Measurements from ENCODE around the gene P2RY8.

Gene P2RY8

GRCh38 chrX:1518512-1518911 lies 18.5 kb downstream of the P2RY8 start:
- POLR2A ChIA-PET: no interaction called here
- DNase-seq (ENCODE audit: extremely low spot score): no peak
- CTCF ChIA-PET: no interaction called here
- TF ChIP-seq SP1 (IDR thresholded peaks at IDR 0.05): no peak
- TF ChIP-seq FOXM1 (IDR thresholded peaks at IDR 0.05; ENCODE audit: borderline replicate concordance): no peak
- TF ChIP-seq TARDBP (IDR thresholded peaks at IDR 0.05): no peak
- no peak for TF ChIP-seq BHLHE40 (IDR thresholded peaks at IDR 0.05; ENCODE audit: borderline replicate concordance)
- no peak for TF ChIP-seq ELF4 (IDR thresholded peaks at IDR 0.05)
- TF ChIP-seq FOXA1 (IDR thresholded peaks at IDR 0.05): no peak
- no peak for TF ChIP-seq ARNT (IDR thresholded peaks at IDR 0.05)
- no peak for TF ChIP-seq PKNOX1 (IDR thresholded peaks at IDR 0.05)
- no peak for TF ChIP-seq HDGF (IDR thresholded peaks at IDR 0.05; ENCODE audit: borderline replicate concordance)
- TF ChIP-seq L3MBTL2 (conservative IDR thresholded peaks at IDR 0.05): no peak
- TF ChIP-seq SUZ12 (IDR thresholded peaks at IDR 0.05): no peak
- no peak for TF ChIP-seq CTBP1 (IDR thresholded peaks at IDR 0.05; ENCODE audit: borderline replicate concordance)

DNA sequence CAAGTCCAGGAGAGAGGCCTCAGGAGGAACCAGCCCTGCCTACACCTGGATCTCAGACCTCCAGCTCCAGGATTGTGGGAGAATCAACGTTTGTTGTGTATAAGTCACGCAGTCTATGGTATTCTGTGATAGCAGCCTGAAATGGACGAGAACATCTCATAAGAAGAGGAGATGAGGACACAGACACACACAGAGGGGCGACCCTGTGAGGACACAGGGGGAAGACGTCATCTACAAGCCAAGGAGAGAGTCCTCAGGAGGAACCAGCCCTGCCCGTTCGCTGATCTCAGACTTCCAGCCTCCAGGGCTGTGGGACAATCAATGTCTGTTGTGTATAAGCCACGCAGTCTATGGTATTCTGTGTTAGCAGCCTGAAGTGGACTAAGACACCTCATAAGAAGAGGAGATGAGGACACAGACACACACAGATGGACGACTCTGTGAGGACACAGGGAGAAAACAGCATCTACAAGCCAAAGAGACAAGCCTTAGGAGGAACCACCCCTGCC lies 20.3 kb downstream of the P2RY8 start:
- DNase-seq (ENCODE audit: extremely low spot score): no peak
- POLR2A ChIA-PET: no interaction called here
- CTCF ChIA-PET: no interaction called here
- TF ChIP-seq ARNT (IDR thresholded peaks at IDR 0.05) (no peak), CTBP1 (IDR thresholded peaks at IDR 0.05; ENCODE audit: borderline replicate concordance) (no peak), ZNF384 (IDR thresholded peaks at IDR 0.05) (no peak), BHLHE40 (IDR thresholded peaks at IDR 0.05; ENCODE audit: borderline replicate concordance) (no peak), LEF1 (IDR thresholded peaks at IDR 0.05; ENCODE audit: borderline replicate concordance) (no peak), PKNOX1 (IDR thresholded peaks at IDR 0.05) (no peak), SUZ12 (IDR thresholded peaks at IDR 0.05) (no peak), FOXA1 (IDR thresholded peaks at IDR 0.05) (no peak), TARDBP (IDR thresholded peaks at IDR 0.05) (no peak), SP1 (IDR thresholded peaks at IDR 0.05) (no peak), FOXK2 (IDR thresholded peaks at IDR 0.05) (no peak), HDGF (IDR thresholded peaks at IDR 0.05; ENCODE audit: borderline replicate concordance) (no peak), ELF4 (IDR thresholded peaks at IDR 0.05) (no peak), NFRKB (IDR thresholded peaks at IDR 0.05) (no peak), L3MBTL2 (conservative IDR thresholded peaks at IDR 0.05) (no peak), FOXM1 (IDR thresholded peaks at IDR 0.05; ENCODE audit: borderline replicate concordance) (no peak)

- POLR2A ChIA-PET: no interaction called here
- DNase-seq (ENCODE audit: extremely low spot score): no peak
- TF ChIP-seq PKNOX1 (IDR thresholded peaks at IDR 0.05): no peak
- no peak for TF ChIP-seq FOXA1 (IDR thresholded peaks at IDR 0.05)
- TF ChIP-seq NFRKB (IDR thresholded peaks at IDR 0.05): no peak
- CTCF ChIA-PET: no interaction called here
Observed at GRCh38 chrX:1511829-1512228, 25.2 kb downstream of the P2RY8 start.

- POLR2A ChIA-PET: no interaction called here
- TF ChIP-seq SP1 (IDR thresholded peaks at IDR 0.05): no peak
- no peak for DNase-seq (ENCODE audit: extremely low spot score)
- CTCF ChIA-PET: no interaction called here
Observed at GRCh38 chrX:1511150-1511549, 25.8 kb downstream of the P2RY8 start.

- DNase-seq (ENCODE audit: extremely low spot score): no peak
- no peak for TF ChIP-seq FOXM1 (IDR thresholded peaks at IDR 0.05; ENCODE audit: borderline replicate concordance)
- no peak for TF ChIP-seq ZNF384 (IDR thresholded peaks at IDR 0.05)
- no peak for TF ChIP-seq PKNOX1 (IDR thresholded peaks at IDR 0.05)
- TF ChIP-seq TARDBP (IDR thresholded peaks at IDR 0.05): no peak
- TF ChIP-seq SUZ12 (IDR thresholded peaks at IDR 0.05): no peak
- no peak for TF ChIP-seq L3MBTL2 (conservative IDR thresholded peaks at IDR 0.05)
- TF ChIP-seq SP1 (IDR thresholded peaks at IDR 0.05): no peak
- ChIA-PET POLR2A (no interaction called here), CTCF (no interaction called here)
Observed at GRCh38 chrX:1507511-1508463, 29.2 kb downstream of the P2RY8 start.

- POLR2A ChIA-PET: no interaction called here
Observed at GRCh38 chrX:1506916-1507315, 30.1 kb downstream of the P2RY8 start.

More at GRCh38 chrX:1506916-1507315, 30.1 kb downstream of the P2RY8 start:
- DNase-seq (ENCODE audit: extremely low spot score): no peak
- CTCF ChIA-PET: no interaction called here
- TF ChIP-seq LEF1 (IDR thresholded peaks at IDR 0.05; ENCODE audit: borderline replicate concordance): no peak
- TF ChIP-seq CTBP1 (IDR thresholded peaks at IDR 0.05; ENCODE audit: borderline replicate concordance): no peak
- no peak for TF ChIP-seq L3MBTL2 (conservative IDR thresholded peaks at IDR 0.05)
- no peak for TF ChIP-seq FOXA1 (IDR thresholded peaks at IDR 0.05)
- no peak for TF ChIP-seq SUZ12 (IDR thresholded peaks at IDR 0.05)
- no peak for TF ChIP-seq HDGF (IDR thresholded peaks at IDR 0.05; ENCODE audit: borderline replicate concordance)
- no peak for TF ChIP-seq SP1 (IDR thresholded peaks at IDR 0.05)
- no peak for TF ChIP-seq TARDBP (IDR thresholded peaks at IDR 0.05)
- TF ChIP-seq PKNOX1 (IDR thresholded peaks at IDR 0.05): no peak
- TF ChIP-seq ARNT (IDR thresholded peaks at IDR 0.05): no peak
- TF ChIP-seq FOXM1 (IDR thresholded peaks at IDR 0.05; ENCODE audit: borderline replicate concordance): no peak
- TF ChIP-seq FOXK2 (IDR thresholded peaks at IDR 0.05): no peak
